Measurements from ENCODE around the gene HBD.

DNA sequence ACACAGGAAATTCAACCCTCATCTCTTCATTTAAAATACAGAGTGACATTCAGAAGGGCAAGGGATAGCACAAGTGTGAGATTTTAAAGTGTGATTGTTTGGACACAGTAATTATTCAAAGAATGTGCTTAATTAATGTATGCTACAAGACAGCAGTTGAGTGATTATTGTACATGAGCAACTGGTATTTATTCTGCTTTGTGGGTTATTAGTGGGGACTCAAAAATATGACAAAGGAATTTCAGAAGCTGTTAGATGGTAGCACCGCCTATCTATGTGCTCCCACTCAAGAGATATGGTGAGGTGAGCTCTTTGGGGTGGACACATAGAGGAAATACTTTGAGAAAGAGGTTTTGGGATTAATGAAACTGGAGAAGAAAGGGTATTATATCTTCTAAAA is 5.8 kb upstream of the HBD start:
- TF ChIP-seq, protein P1, sequence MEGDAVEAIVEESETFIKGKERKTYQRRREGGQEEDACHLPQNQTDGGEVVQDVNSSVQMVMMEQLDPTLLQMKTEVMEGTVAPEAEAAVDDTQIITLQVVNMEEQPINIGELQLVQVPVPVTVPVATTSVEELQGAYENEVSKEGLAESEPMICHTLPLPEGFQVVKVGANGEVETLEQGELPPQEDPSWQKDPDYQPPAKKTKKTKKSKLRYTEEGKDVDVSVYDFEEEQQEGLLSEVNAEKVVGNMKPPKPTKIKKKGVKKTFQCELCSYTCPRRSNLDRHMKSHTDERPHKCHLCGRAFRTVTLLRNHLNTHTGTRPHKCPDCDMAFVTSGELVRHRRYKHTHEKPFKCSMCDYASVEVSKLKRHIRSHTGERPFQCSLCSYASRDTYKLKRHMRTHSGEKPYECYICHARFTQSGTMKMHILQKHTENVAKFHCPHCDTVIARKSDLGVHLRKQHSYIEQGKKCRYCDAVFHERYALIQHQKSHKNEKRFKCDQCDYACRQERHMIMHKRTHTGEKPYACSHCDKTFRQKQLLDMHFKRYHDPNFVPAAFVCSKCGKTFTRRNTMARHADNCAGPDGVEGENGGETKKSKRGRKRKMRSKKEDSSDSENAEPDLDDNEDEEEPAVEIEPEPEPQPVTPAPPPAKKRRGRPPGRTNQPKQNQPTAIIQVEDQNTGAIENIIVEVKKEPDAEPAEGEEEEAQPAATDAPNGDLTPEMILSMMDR (conservative IDR thresholded peaks at IDR 0.05; ENCODE audit: low read length) = no peak
- no peak for TF ChIP-seq EZH2phosphoT487 (IDR thresholded peaks at IDR 0.05; ENCODE audit: borderline replicate concordance, low read depth, low read length)

Measured in OCI-LY7 (cell line).